H1 (cell line): ENCODE results near the gene ENTREP1. TPM values are rescaled to one million over a fixed set of nuclear protein-coding genes. Genes with fewer than 3 reads are reported as not detected.

Experiments used
- CTCF ChIA-PET: fragments of 300-600 bp; sonication (Branson Sonifier 250); formaldehyde crosslinking; loops from one replicate; lab custom pipeline; 2021; ENCODE audit not compliant: partially characterized antibody; lab: Charles Lee
- POLR2A ChIA-PET: fragments of 300-600 bp; sonication (Branson Sonifier 250); formaldehyde crosslinking; loops from one replicate; lab custom pipeline; 2021; ENCODE audit warnings: inconsistent platforms; ENCODE audit not compliant: partially characterized antibody; lab: Charles Lee
- DNase-seq, 2 experiments: peaks; one replicate each; pipeline versions ENCODE4 v3.0.0 to v3.0.0-alpha.2; 2010 to 2022; ENCODE audit warnings: low spot score in 2 of 2, low read depth in 1 of 2, mixed read lengths in 1 of 2
- FAIRE-seq: peaks from 2 replicates; lab custom pipeline; 2011; peaks lifted over from hg19 to GRCh38; lab: Jason Lieb, UNC
- H2AFZ ChIP-seq: 2 replicates; pipeline ENCODE4 v1.8.1; 2012; ENCODE audit warnings: low read length, inconsistent platforms
- H2AK5ac ChIP-seq: 2 replicates; pipeline ENCODE4 v1.6.1; 2013; ENCODE audit warnings: low read depth, low read length
- H2BK120ac ChIP-seq: replicated peaks from 2 replicates; pipeline ENCODE3; 2013; ENCODE audit warnings: low read depth, low read length, inconsistent platforms
- H2BK12ac ChIP-seq: 2 replicates; pipeline ENCODE4 v1.6.1; 2013; ENCODE audit warnings: low read depth, low read length
- H2BK15ac ChIP-seq: 2 replicates; pipeline ENCODE4 v1.6.1; 2013; ENCODE audit warnings: low read length
- H2BK20ac ChIP-seq: 2 replicates; pipeline ENCODE4 v1.6.1; 2013; ENCODE audit warnings: low read length
- H2BK5ac ChIP-seq: 2 replicates; pipeline ENCODE4 v1.6.1; 2013; ENCODE audit warnings: low read depth, low read length
- H3K14ac ChIP-seq: 2 replicates; pipeline ENCODE4 v1.6.1; 2013; ENCODE audit warnings: inconsistent platforms; ENCODE audit not compliant: insufficient read length
- H3K18ac ChIP-seq: 2 replicates; pipeline ENCODE4 v1.6.1; 2013; ENCODE audit warnings: low read length; ENCODE audit errors: extremely low read depth
- H3K23ac ChIP-seq: 2 replicates; pipeline ENCODE4 v1.6.1; 2013; ENCODE audit warnings: inconsistent platforms; ENCODE audit not compliant: insufficient read length
- H3K23me2 ChIP-seq: 2 replicates; pipeline ENCODE4 v1.6.1; 2013; ENCODE audit warnings: low read depth, low read length
- H3K27ac ChIP-seq: 2 replicates; pipeline ENCODE4 v1.6.1; 2011; ENCODE audit warnings: low read depth, low read length, inconsistent platforms
- H3K27me3 ChIP-seq, 4 experiments: replicated peaks in 1 of 4; 1 replicate in 1 of 4; 2 replicates in 3 of 4; pipeline versions ENCODE4 v1.6.1 to v1.8.1; 2011 to 2013; ENCODE audit warnings: low read length in 3 of 4, mild to moderate bottlenecking in 3 of 4, inconsistent platforms in 2 of 4, mixed read lengths in 2 of 4, moderate library complexity in 1 of 4; ENCODE audit not compliant: control insufficient read depth in 3 of 4, insufficient read depth in 3 of 4; ENCODE audit errors: extremely low read depth in 1 of 4
- H3K36me3 ChIP-seq, 4 experiments: 2 replicates each; pipeline versions ENCODE4 v1.6.1 to v1.8.1; 2011 to 2013; ENCODE audit warnings: mild to moderate bottlenecking in 4 of 4, low read length in 3 of 4, moderate library complexity in 2 of 4, control low read depth in 1 of 4, inconsistent platforms in 1 of 4; ENCODE audit not compliant: insufficient read depth in 4 of 4, control insufficient read depth in 2 of 4
- H3K4ac ChIP-seq: replicated peaks from 2 replicates; pipeline ENCODE3; 2013; ENCODE audit warnings: low read length, low read depth, mixed read lengths, inconsistent platforms; ENCODE audit not compliant: insufficient read length
- H3K4me1 ChIP-seq, 4 experiments: replicated peaks in 1 of 4; 1 replicate in 1 of 4; 2 replicates in 3 of 4; pipeline versions ENCODE4 v1.6.1 to v1.8.1; 2011 to 2013; ENCODE audit warnings: low read length in 3 of 4, inconsistent platforms in 2 of 4, mixed read lengths in 1 of 4; ENCODE audit not compliant: insufficient read depth in 4 of 4, control insufficient read depth in 3 of 4
- H3K4me2 ChIP-seq, 2 experiments: 2 replicates each; pipeline versions ENCODE4 v1.6.1 to v1.8.1; 2011 to 2013; ENCODE audit warnings: low read depth in 2 of 2, low read length in 2 of 2, control low read depth in 1 of 2, inconsistent platforms in 1 of 2, mild to moderate bottlenecking in 1 of 2; ENCODE audit not compliant: insufficient read depth in 1 of 2
- H3K4me3 ChIP-seq, 4 experiments: fragments of 200-600, 300-600 bp in 1 of 4; sonication (generic), shearing (Covaris generic), sonication (Bioruptor Twin) in 1 of 4; 2 replicates each; pipeline versions ENCODE4 v1.5.1 to v1.8.1; 2011 to 2016; ENCODE audit warnings: low read length in 4 of 4, low read depth in 3 of 4, control low read depth in 2 of 4, inconsistent platforms in 2 of 4, mild to moderate bottlenecking in 2 of 4, mixed read lengths in 1 of 4, moderate library complexity in 1 of 4; ENCODE audit not compliant: insufficient read depth in 2 of 4; ENCODE audit errors: extremely low read depth in 1 of 4
- H3K56ac ChIP-seq: replicated peaks from 2 replicates; pipeline ENCODE3; 2013; ENCODE audit warnings: low read depth, mild to moderate bottlenecking, mixed read lengths, low read length, inconsistent platforms; ENCODE audit not compliant: insufficient read length
- H3K79me1 ChIP-seq: 2 replicates; pipeline ENCODE4 v1.6.1; 2013; ENCODE audit warnings: low read depth, low read length, control low read depth
- H3K79me2 ChIP-seq, 2 experiments: 2 replicates each; pipeline versions ENCODE4 v1.6.1 to v1.8.1; 2012 to 2013; ENCODE audit warnings: low read length in 2 of 2, mild to moderate bottlenecking in 2 of 2, inconsistent platforms in 1 of 2; ENCODE audit not compliant: insufficient read depth in 2 of 2, control insufficient read depth in 1 of 2
- H3K9ac ChIP-seq, 4 experiments: replicated peaks in 1 of 4; 1 replicate in 1 of 4; 2 replicates in 3 of 4; pipeline versions ENCODE4 v1.6.1 to v1.8.1; 2011 to 2013; ENCODE audit warnings: low read depth in 3 of 4, low read length in 3 of 4, control low read depth in 2 of 4, mild to moderate bottlenecking in 2 of 4, moderate library complexity in 2 of 4, inconsistent platforms in 1 of 4; ENCODE audit errors: extremely low read depth in 1 of 4
- H3K9me3 ChIP-seq, 2 experiments: 2 replicates each; pipeline versions ENCODE4 v1.6.1 to v1.8.1; 2012 to 2013; ENCODE audit warnings: mild to moderate bottlenecking in 2 of 2, moderate library complexity in 2 of 2, control low read depth in 1 of 2, inconsistent platforms in 1 of 2, low read depth in 1 of 2, low read length in 1 of 2, mixed read lengths in 1 of 2; ENCODE audit not compliant: insufficient read depth in 2 of 2
- H4K20me1 ChIP-seq, 2 experiments: replicated peaks in 1 of 2; 2 replicates each; pipeline versions ENCODE3 to v1.8.1; 2011 to 2013; ENCODE audit warnings: inconsistent platforms in 2 of 2, low read length in 2 of 2, mild to moderate bottlenecking in 1 of 2; ENCODE audit not compliant: insufficient read depth in 2 of 2, control insufficient read depth in 1 of 2
- H4K5ac ChIP-seq: 2 replicates; pipeline ENCODE4 v1.6.1; 2013; ENCODE audit warnings: low read length, low read depth, mixed read lengths, inconsistent platforms; ENCODE audit not compliant: insufficient read length
- H4K8ac ChIP-seq: 2 replicates; pipeline ENCODE4 v1.8.0; 2013; ENCODE audit warnings: mild to moderate bottlenecking, moderate library complexity, low read length, inconsistent platforms; ENCODE audit not compliant: insufficient read depth; ENCODE audit errors: extremely low read depth
- H4K91ac ChIP-seq: replicated peaks from 2 replicates; pipeline ENCODE3; 2013; ENCODE audit warnings: low read length, mixed read lengths, inconsistent platforms; ENCODE audit not compliant: insufficient read length
- ATF2 ChIP-seq: IDR thresholded peaks from 2 replicates; pipeline ENCODE4 v1.6.1; 2012; ENCODE audit warnings: low read length, inconsistent platforms
- BACH1 ChIP-seq: IDR thresholded peaks from 2 replicates; pipeline ENCODE4 v1.6.1; 2012; ENCODE audit warnings: low read length, improper control_type of control experiment
- CHD2 ChIP-seq: IDR thresholded peaks from 2 replicates; pipeline ENCODE4 v1.6.1; 2012; ENCODE audit warnings: low read length, improper control_type of control experiment
- KDM4A ChIP-seq: IDR thresholded peaks from one replicate; pipeline ENCODE4 v1.7.1; 2012; ENCODE audit warnings: low read depth, mild to moderate bottlenecking, moderate library complexity, low read length, inconsistent platforms; ENCODE audit not compliant: severe bottlenecking
- POU5F1 ChIP-seq: IDR thresholded peaks from 2 replicates; pipeline ENCODE4 v1.6.1; 2011; ENCODE audit warnings: low read depth, mild to moderate bottlenecking, low read length, moderate library complexity
- RNF2 ChIP-seq: fragments of 200-900, 300-1000 bp; sonication (generic); IDR thresholded peaks from 2 replicates; pipeline ENCODE4 v1.7.1; 2016; ENCODE audit warnings: borderline replicate concordance, low read depth, mild to moderate bottlenecking, antibody characterized with exemption, low read length; ENCODE audit not compliant: poor library complexity, severe bottlenecking; ENCODE audit errors: missing control alignments
- SP4 ChIP-seq: IDR thresholded peaks from 2 replicates; pipeline ENCODE4 v1.6.1; 2012; ENCODE audit warnings: low read length, inconsistent platforms
- TCF12 ChIP-seq: IDR thresholded peaks from 2 replicates; pipeline ENCODE4 v1.6.1; 2011; ENCODE audit warnings: low read depth, mild to moderate bottlenecking, low read length
- YY1 ChIP-seq: IDR thresholded peaks from 2 replicates; pipeline ENCODE4 v1.6.1; 2011; ENCODE audit warnings: low read depth, mild to moderate bottlenecking, low read length
- WGBS, 2 experiments: shearing (Covaris generic) in 1 of 2; methylation state at CpG; one replicate each; pipeline versions ENCODE4 v1.1.6 to v1.1.7; 2013 to 2015; ENCODE audit warnings: low lambda C conversion rate in 2 of 2, mixed read lengths in 2 of 2, inconsistent platforms in 1 of 2, low coverage in 1 of 2, missing lambda C conversion rate in 1 of 2; ENCODE audit not compliant: insufficient replicate concordance in 2 of 2, insufficient coverage in 1 of 2, insufficient read length in 1 of 2; ENCODE audit errors: extremely low coverage in 1 of 2, missing lambda C conversion rate in 1 of 2; 5-methylcytosine and 5-hydroxymethylcytosine counted together
- polyA plus RNA-seq, 7 experiments: library from polyadenylated mRNA; depleted of rRNA in 3 of 7; stranded (reverse) in 5 of 7; unstranded in 2 of 7; fragments of >200 nt in 5 of 7; fragments of 200-250 nt in 2 of 7; gene quantifications; 1 replicate in 5 of 7; 2 replicates in 1 of 7; 4 replicates in 1 of 7; pipeline versions ENCODE4 v1.2.1 to v1.2.3, GENCODE V29; 2011 to 2013; ENCODE audit warnings: missing spikeins in 2 of 7, mixed read lengths in 2 of 7
- total RNA-seq: library from RNA; stranded (reverse); fragmentation: NEBNext Ultra II Directional; extraction: Animal tissue kit (Norgen Biotek cat#: 25700); gene quantifications from 2 replicates; pipeline ENCODE4 v1.2.1, GENCODE V29; 2021
- TF ChIP-seq, protein P1 (sequence below): IDR thresholded peaks from 2 replicates; pipeline ENCODE4 v1.6.1; 2011; ENCODE audit warnings: low read length, improper control_type of control experiment

Gene ENTREP1
- total and polyA plus RNA-seq, 2 of the 8 experiments (the other 6 are each of a cell fraction or from before 2014, with no cell fraction given) = 15.3 to 25.0 TPM

- H3K27me3 ChIP-seq = peaks cover 0 to 17% (median 6%) of the 10 kb centered on the region in 4 experiments; a peak in 5 of 7 replicates
- peaks cover 4% of the 10 kb centered on the region for H3K79me1 ChIP-seq
- H3K27ac ChIP-seq = no peak overlapping the region
- H3K4ac ChIP-seq = no peak overlapping the region
- H3K9ac ChIP-seq = no peak overlapping the region; a peak in 1 of 7 replicates
- H3K23ac ChIP-seq = no peak overlapping the region
- no peak overlapping the region for H4K5ac ChIP-seq
- peaks cover 0 to 32% of the 10 kb centered on the region in 2 experiments; a peak in 2 of 4 replicates for H3K79me2 ChIP-seq
- no peak overlapping the region for H2BK5ac ChIP-seq
- CTCF ChIA-PET = interaction anchor here (0.9 kb wide), 1 partner anchor 16 kb away, joined by 4 read pairs; no protein-coding TSS in a partner anchor
- H3K4me2 ChIP-seq = peak overlapping the region; percentile 71 to 90
- H3K4me1 ChIP-seq = peaks cover 0 to 5% (median 4%) of the 10 kb centered on the region in 4 experiments; a peak in 5 of 7 replicates
- H2AFZ ChIP-seq = no peak overlapping the region
- no peak overlapping the region for H3K14ac ChIP-seq
- H2AK5ac ChIP-seq = peak overlapping the region; percentile 47; the same call in 1 of the 2 replicates
- H2BK120ac ChIP-seq = no peak overlapping the region
- POLR2A ChIA-PET = interaction anchor here (1.3 to 3.2 kb wide), 3 partner anchors 9 to 17 kb away, joined by 5 to 31 read pairs (median 7); no protein-coding TSS in a partner anchor
- no peak for DNase-seq
- peak overlapping the region; percentile 66; the same call in 1 of the 2 replicates for H2BK15ac ChIP-seq
- H3K18ac ChIP-seq = 0 out of 2 replicates have a peak overlapping the region, but pooled peaks have one; percentile 5
- TF ChIP-seq RNF2 (no peak), TCF12 (no peak), POU5F1 (no peak), KDM4A (no peak), SP4 (no peak), CHD2 (no peak), YY1 (no peak), BACH1 (no peak), ATF2 (no peak)
- TF ChIP-seq, protein P1, sequence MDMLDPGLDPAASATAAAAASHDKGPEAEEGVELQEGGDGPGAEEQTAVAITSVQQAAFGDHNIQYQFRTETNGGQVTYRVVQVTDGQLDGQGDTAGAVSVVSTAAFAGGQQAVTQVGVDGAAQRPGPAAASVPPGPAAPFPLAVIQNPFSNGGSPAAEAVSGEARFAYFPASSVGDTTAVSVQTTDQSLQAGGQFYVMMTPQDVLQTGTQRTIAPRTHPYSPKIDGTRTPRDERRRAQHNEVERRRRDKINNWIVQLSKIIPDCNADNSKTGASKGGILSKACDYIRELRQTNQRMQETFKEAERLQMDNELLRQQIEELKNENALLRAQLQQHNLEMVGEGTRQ = no peak
- H3K9me3 ChIP-seq = no peaks in the 10 kb centered on the region
- H3K56ac ChIP-seq = no peak overlapping the region
- FAIRE-seq = no peak
- H4K8ac ChIP-seq = no peak overlapping the region
- WGBS, 2 experiments = 50% methylated on average over 7 of the region's 7 CpGs; no CpG with 5 or more reads in 1 of the 2 experiments
- no peak overlapping the region for H2BK20ac ChIP-seq
- no peaks in the 10 kb centered on the region for H3K36me3 ChIP-seq
- H3K4me3 ChIP-seq = peak overlapping the region; percentile 56 to 80 (median 59); a peak in 7 of 8 replicates
- no peaks in the 10 kb centered on the region for H4K20me1 ChIP-seq
- peaks cover 17% of the 10 kb centered on the region; the same call in 1 of the 2 replicates for H3K23me2 ChIP-seq
- H2BK12ac ChIP-seq = no peak overlapping the region
- H4K91ac ChIP-seq = no peak overlapping the region
These were observed 1.2 kb downstream of the ENTREP1 start for GRCh38 chr9:69326261-69326660.
